Measurements from ENCODE around the gene PMPCA.

DNA sequence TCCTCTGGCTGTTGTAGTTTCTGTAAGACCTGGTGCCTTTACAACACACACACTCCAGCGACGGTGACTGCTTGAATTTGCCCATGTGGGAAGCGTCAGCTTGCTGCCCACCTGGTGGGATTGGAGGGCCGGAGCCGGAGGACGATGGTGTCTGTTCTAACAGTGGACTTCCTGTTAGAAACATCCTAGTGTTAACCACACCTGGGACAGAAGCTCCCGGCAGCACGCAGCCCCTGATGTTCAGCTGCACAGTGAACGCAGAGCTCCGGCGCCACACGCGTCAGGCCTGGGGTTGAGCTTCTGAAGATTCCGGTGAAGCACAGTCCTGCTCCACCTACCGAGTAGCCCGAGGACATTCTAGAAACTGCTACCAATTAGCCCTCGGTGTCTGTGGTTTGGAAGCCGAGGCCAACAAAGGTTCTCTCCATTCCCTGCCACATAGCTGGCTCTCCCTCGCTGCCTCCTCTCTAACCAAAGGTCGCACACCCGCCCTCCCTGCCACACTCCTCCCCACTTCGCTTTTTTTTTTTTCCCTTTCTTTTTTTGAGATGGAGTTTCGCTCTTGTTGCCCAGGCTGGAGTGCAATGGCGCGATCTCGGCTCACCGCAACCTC, 14.4 kb downstream of the PMPCA start:
- TF ChIP-seq, protein P1, sequence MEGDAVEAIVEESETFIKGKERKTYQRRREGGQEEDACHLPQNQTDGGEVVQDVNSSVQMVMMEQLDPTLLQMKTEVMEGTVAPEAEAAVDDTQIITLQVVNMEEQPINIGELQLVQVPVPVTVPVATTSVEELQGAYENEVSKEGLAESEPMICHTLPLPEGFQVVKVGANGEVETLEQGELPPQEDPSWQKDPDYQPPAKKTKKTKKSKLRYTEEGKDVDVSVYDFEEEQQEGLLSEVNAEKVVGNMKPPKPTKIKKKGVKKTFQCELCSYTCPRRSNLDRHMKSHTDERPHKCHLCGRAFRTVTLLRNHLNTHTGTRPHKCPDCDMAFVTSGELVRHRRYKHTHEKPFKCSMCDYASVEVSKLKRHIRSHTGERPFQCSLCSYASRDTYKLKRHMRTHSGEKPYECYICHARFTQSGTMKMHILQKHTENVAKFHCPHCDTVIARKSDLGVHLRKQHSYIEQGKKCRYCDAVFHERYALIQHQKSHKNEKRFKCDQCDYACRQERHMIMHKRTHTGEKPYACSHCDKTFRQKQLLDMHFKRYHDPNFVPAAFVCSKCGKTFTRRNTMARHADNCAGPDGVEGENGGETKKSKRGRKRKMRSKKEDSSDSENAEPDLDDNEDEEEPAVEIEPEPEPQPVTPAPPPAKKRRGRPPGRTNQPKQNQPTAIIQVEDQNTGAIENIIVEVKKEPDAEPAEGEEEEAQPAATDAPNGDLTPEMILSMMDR (IDR thresholded peaks at IDR 0.05), result no peak
- TF ChIP-seq POLR2A (IDR thresholded peaks at IDR 0.05), result no peak
